GM12875 (cell line): ENCODE data around the gene SRL.

Experiments used
- H3K4me3 ChIP-seq: one replicate; pipeline ENCODE4 v1.5.1; 2011; ENCODE audit warnings: low read depth, low read length, control low read depth
- TF ChIP-seq, protein P1 (sequence below): IDR thresholded peaks from 2 replicates; pipeline ENCODE4 v1.5.1; 2011; ENCODE audit warnings: low read depth, mild to moderate bottlenecking, control low read depth, inconsistent platforms, low read length, moderate library complexity, borderline replicate concordance; ENCODE audit not compliant: insufficient read depth

SRL gene

DNA sequence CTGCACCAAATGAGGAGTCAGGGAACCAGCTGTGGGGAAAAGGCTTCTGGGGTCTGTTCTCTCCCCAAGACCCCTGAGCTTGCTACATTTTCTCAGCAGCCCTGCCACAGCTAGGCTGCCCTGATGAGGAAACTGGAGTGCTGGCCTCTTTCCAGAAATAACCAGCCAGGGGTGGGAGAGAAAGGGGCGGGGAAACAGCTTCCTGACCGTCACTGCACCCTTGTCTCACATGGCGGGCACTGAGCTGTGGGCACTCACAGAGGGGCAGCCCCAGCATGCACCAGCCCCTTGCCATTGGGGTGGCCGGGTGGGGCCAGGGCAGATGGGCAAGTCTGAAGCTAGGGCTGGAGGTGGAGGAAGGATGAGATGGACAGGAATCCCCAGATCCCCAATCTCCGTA is 2.9 kb downstream of the SRL start:
- TF ChIP-seq, protein P1, sequence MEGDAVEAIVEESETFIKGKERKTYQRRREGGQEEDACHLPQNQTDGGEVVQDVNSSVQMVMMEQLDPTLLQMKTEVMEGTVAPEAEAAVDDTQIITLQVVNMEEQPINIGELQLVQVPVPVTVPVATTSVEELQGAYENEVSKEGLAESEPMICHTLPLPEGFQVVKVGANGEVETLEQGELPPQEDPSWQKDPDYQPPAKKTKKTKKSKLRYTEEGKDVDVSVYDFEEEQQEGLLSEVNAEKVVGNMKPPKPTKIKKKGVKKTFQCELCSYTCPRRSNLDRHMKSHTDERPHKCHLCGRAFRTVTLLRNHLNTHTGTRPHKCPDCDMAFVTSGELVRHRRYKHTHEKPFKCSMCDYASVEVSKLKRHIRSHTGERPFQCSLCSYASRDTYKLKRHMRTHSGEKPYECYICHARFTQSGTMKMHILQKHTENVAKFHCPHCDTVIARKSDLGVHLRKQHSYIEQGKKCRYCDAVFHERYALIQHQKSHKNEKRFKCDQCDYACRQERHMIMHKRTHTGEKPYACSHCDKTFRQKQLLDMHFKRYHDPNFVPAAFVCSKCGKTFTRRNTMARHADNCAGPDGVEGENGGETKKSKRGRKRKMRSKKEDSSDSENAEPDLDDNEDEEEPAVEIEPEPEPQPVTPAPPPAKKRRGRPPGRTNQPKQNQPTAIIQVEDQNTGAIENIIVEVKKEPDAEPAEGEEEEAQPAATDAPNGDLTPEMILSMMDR = no peak

DNA sequence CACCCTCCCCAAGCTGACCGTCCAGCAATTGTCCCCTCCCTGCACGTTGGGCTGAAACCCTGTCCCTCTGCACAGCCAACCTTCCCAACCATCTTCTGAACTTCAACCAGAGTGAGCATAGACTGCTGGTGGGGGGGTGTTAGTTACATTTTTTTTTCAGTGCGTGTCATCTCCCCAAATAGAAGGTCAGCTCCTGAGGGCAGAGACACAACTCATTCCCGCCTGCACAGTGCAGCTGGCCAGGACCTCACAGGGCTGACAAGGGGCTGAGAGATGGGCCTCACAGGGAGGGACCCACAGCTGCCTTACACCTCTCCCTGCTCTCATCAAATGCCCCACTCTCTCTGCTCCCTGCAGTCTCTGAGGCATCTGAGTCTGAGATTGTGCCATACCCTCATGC is 8.4 kb downstream of the SRL start:
- TF ChIP-seq, protein P1 = no peak
- no peak overlapping the region for H3K4me3 ChIP-seq

More for the DNA sequence above, 2.9 kb downstream of the SRL start:
- no peak overlapping the region for H3K4me3 ChIP-seq

DNA sequence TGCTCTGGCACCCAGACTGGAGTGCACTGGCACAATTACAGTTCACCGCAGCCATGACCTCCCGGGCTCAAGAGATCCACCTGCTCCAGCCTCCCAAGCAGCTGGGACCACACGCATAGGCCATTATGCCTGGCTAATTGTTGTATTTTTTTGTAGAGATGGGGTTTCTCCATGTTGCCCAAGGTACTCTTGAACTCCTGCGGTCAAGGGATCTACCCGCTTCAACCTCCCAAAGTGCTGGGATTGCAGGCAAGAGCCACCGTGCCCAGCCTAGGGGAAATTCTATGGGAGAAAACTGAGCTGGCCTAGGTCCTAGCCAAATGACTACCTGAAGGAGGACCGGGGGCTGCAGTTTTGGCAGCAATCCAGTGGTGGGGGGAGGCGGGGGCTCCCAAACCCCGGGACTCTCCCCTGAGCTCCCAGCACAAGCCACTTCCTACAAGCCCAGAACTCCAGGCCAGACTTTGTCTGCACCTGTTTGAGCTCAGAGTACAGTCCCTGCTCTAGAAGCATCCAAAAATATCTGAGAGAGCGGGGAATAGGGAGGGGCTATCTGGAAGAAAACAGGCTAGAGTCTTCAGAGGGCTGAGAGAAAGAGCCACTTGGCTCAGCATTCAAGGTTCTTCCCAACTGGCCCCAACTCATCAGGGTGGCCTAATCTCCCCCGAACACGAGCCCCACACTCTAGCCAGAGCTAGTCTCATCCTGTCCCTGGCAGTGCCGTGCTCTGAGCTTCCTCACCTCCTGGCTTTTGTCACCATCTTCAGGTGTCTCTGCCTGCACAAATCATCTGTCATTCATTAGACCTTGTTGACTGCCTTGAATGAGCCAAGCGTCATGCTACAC is 9.1 kb downstream of the SRL start:
- TF ChIP-seq, protein P1 = no peak
- no peak overlapping the region for H3K4me3 ChIP-seq

DNA sequence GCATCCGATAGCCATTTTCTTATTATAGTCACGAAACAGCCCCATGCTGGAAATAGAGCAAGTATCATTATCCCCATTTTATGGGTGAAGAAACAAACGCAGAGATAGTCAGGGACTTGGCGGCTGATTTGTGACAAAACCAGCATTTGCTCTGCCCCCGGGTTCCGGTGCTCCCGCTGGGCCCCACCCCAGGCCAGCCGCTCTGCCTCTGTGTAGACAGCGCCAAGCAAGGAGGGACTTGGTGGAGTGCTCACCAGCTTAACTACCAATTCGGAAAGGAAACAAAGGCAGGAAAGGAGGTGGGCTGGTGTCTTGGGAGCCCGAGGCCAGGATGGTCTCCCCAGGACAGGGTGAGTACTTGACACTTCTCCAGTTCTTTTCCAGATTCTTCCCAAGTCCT is 10.0 kb downstream of the SRL start:
- TF ChIP-seq, protein P1 = no peak
- no peak overlapping the region for H3K4me3 ChIP-seq

DNA sequence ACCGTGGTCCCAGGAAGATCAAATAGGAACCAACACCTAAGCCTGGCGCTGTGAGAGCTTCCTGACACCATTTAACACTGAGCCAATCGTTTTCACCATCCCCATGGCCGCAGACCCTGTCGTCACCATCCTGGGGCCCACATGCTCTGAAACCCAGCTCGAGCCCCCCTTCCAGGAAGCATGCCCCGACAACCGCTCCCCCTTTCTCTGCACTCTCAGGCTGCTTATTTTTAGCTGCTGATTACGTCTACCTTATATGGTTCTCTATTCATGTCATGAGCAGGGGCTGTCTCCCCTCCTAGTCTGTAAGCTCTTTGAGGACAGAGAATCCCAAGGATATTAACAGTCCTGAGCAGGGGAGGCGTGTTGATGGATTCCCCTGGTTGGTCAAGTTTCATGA is 10.5 kb downstream of the SRL start:
- TF ChIP-seq, protein P1 = no peak

DNA sequence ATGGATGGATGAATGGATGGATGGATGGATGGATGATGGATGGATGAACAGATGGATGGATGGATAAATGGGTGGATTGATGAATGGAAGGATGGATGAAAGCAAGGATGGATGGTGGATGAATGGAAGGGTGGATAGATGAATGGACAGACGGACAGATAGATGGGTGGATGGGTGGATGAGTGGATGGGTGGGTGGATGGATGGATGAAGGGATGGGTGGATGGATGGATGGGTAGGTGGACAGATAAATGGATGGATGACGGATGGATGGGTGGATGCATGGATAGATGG is 14.9 kb downstream of the SRL start:
- TF ChIP-seq, protein P1 = no peak
- no peak overlapping the region for H3K4me3 ChIP-seq

More for the DNA sequence above, 10.5 kb downstream of the SRL start:
- H3K4me3 ChIP-seq = no peak overlapping the region
